NOMO-1 (cell line): ENCODE measurements around the gene BAZ1B.
A peak's percentile ranks its signal among the peaks of the same experiment; 100 is the strongest.
"Not testable (repeated sequence)": the region's sequence is repeated elsewhere in the genome, so short reads cannot be mapped to it uniquely, and the experiment has no call there.

ENCODE experiments used
- DNase-seq, 2 experiments: peaks; one replicate each; lab custom pipeline; 2025; ENCODE audit not compliant: unreplicated experiment in 2 of 2; lab: John Stamatoyannopoulos, UW

BAZ1B gene

GRCh38 chr7:73539709-73540108 is 17.6 kb upstream of the BAZ1B start:
- no peak for DNase-seq

GRCh38 chr7:73538510-73538909 is 16.4 kb upstream of the BAZ1B start:
- not testable (repeated sequence) for DNase-seq

GRCh38 chr7:73537051-73537450 is 15.0 kb upstream of the BAZ1B start:
- DNase-seq: no peak

GRCh38 chr7:73536479-73536878 is 14.4 kb upstream of the BAZ1B start:
- DNase-seq: no peak

GRCh38 chr7:73535918-73536317 is 13.8 kb upstream of the BAZ1B start:
- DNase-seq: not testable (repeated sequence)

- no peak for DNase-seq
Measured at GRCh38 chr7:73533742-73534141, 11.6 kb upstream of the BAZ1B start.

GRCh38 chr7:73532224-73532623 is 10.1 kb upstream of the BAZ1B start:
- DNase-seq: no peak

GRCh38 chr7:73530800-73531199 is 8.7 kb upstream of the BAZ1B start:
- peak; percentile 45 to 47 for DNase-seq

GRCh38 chr7:73526896-73527821 is 5.1 kb upstream of the BAZ1B start:
- DNase-seq: peak; percentile 54 to 78

GRCh38 chr7:73526158-73526494 is 4.0 kb upstream of the BAZ1B start:
- not testable (repeated sequence) for DNase-seq

- peak; percentile 70 to 93 for DNase-seq
Measured at GRCh38 chr7:73521636-73522104, 423 bp downstream of the BAZ1B start.

GRCh38 chr7:73520673-73521635 is 1.1 kb downstream of the BAZ1B start:
- peak; percentile 59 to 90 for DNase-seq

GRCh38 chr7:73519867-73520672 is 2.0 kb downstream of the BAZ1B start:
- DNase-seq: no peak

- no peak for DNase-seq
Measured at GRCh38 chr7:73518470-73518869, 3.6 kb downstream of the BAZ1B start.

GRCh38 chr7:73517241-73517995 is 4.7 kb downstream of the BAZ1B start:
- DNase-seq: no peak

GRCh38 chr7:73515178-73515577 is 6.9 kb downstream of the BAZ1B start:
- DNase-seq: no peak

GRCh38 chr7:73512018-73512780 is 9.9 kb downstream of the BAZ1B start:
- no peak for DNase-seq

- DNase-seq: no peak
Measured at GRCh38 chr7:73509463-73509862, 12.6 kb downstream of the BAZ1B start.

GRCh38 chr7:73507556-73507955 is 14.5 kb downstream of the BAZ1B start:
- no peak for DNase-seq
